ENCODE data around the gene SLC17A1. TPM values are rescaled to one million over a fixed set of nuclear protein-coding genes. Genes with fewer than 3 reads are reported as not detected.

SLC17A1 gene
- total RNA-seq, 4 donors from 2014 or later: not detected

- Histone ChIP-seq H3K9me3 (no peaks in the 10 kb centered on the region), H3K4me1 (no peaks in the 10 kb centered on the region), H3K4me3 (no peak overlapping the region), H3K36me3 (no peaks in the 10 kb centered on the region), H3K27me3 (no peaks in the 10 kb centered on the region), H3K27ac (no peak overlapping the region)
- no peak for DNase-seq
- intact Hi-C loops (cut with DNase I; ENCODE audit: low total_unique reads): no loop called here
- TF ChIP-seq POLR2A (IDR thresholded peaks at IDR 0.05) (no peak), CTCF (IDR thresholded peaks at IDR 0.05) (no peak)
These were observed 61.9 kb downstream of the SLC17A1 start for GRCh38 chr6:25769983-25770382.

- H3K27ac ChIP-seq: no peak overlapping the region
- no peak for DNase-seq
- no peaks in the 10 kb centered on the region for H3K36me3 ChIP-seq
- H3K4me3 ChIP-seq: no peak overlapping the region
- no peaks in the 10 kb centered on the region for H3K4me1 ChIP-seq
- TF ChIP-seq POLR2A (IDR thresholded peaks at IDR 0.05) (no peak), CTCF (IDR thresholded peaks at IDR 0.05) (no peak)
- intact Hi-C loops (cut with DNase I; ENCODE audit: low total_unique reads): no loop called here
- H3K9me3 ChIP-seq: no peaks in the 10 kb centered on the region
- no peaks in the 10 kb centered on the region for H3K27me3 ChIP-seq
These were observed 63.3 kb downstream of the SLC17A1 start for GRCh38 chr6:25768566-25768965.

GRCh38 chr6:25764611-25765010 lies 67.2 kb downstream of the SLC17A1 start:
- H3K27ac ChIP-seq: no peak overlapping the region
- H3K27me3 ChIP-seq: no peaks in the 10 kb centered on the region
- no peak overlapping the region for H3K4me3 ChIP-seq
- H3K9me3 ChIP-seq: no peaks in the 10 kb centered on the region
- no peaks in the 10 kb centered on the region for H3K36me3 ChIP-seq
- intact Hi-C loops (cut with DNase I; ENCODE audit: low total_unique reads): no loop called here
- TF ChIP-seq POLR2A (IDR thresholded peaks at IDR 0.05): no peak
- TF ChIP-seq CTCF (IDR thresholded peaks at IDR 0.05): no peak
- no peak for DNase-seq
- H3K4me1 ChIP-seq: no peaks in the 10 kb centered on the region

GRCh38 chr6:25757936-25758642 lies 73.8 kb downstream of the SLC17A1 start:
- TF ChIP-seq CTCF (IDR thresholded peaks at IDR 0.05) (no peak), POLR2A (IDR thresholded peaks at IDR 0.05) (no peak)
- no peak overlapping the region for H3K27ac ChIP-seq
- intact Hi-C loops (cut with DNase I; ENCODE audit: low total_unique reads): no loop called here

GRCh38 chr6:25756382-25757363 lies 75.2 kb downstream of the SLC17A1 start:
- Histone ChIP-seq H3K4me3 (no peak overlapping the region), H3K27ac (no peak overlapping the region), H3K9me3 (no peaks in the 10 kb centered on the region), H3K4me1 (no peaks in the 10 kb centered on the region), H3K27me3 (no peaks in the 10 kb centered on the region), H3K36me3 (no peaks in the 10 kb centered on the region)
- intact Hi-C loops (cut with DNase I; ENCODE audit: low total_unique reads): no loop called here
- DNase-seq: no peak
- TF ChIP-seq CTCF (IDR thresholded peaks at IDR 0.05): no peak
- no peak for TF ChIP-seq POLR2A (IDR thresholded peaks at IDR 0.05)

More at GRCh38 chr6:25757936-25758642, 73.8 kb downstream of the SLC17A1 start:
- Histone ChIP-seq H3K4me3 (no peak overlapping the region), H3K36me3 (no peaks in the 10 kb centered on the region), H3K27me3 (no peaks in the 10 kb centered on the region), H3K4me1 (no peaks in the 10 kb centered on the region), H3K9me3 (no peaks in the 10 kb centered on the region)
- DNase-seq: no peak

Data from uterus (tissue), 4 donors.